CD4-positive, alpha-beta T cell treated with Interleukin-6 at 100 ng/mL for 8 hours (primary cell): Measurements from ENCODE around the gene PRKCB.
A peak's percentile ranks its signal among the peaks of the same experiment; 100 is the strongest.

Experiments used
- DNase-seq: peaks from one replicate; pipeline ENCODE4 v3.0.0-alpha.2; 2020; ENCODE audit warnings: mixed read lengths, low spot score

PRKCB gene

DNA sequence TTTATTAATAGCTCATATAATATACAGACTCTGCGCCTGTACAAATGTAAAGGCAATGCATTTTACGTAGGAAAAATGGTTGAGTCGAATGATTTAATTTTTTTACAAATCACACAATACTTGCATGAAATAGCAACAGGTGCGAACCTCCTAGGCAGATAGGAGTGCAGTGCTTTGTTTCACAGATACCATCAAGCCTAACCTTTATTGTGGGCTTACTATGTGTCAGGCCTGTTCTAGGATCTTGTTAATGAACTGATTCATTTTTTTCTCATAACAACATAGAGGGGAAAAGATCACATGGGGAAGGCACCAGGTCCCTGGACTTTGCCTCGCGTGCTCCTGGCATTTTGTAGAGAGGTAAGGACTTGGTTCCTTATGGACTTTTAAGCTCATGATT lies 107.8 kb downstream of the PRKCB start:
- no peak for DNase-seq

GRCh38 chr16:23944381-23944780 lies 108.6 kb downstream of the PRKCB start:
- DNase-seq = no peak

DNA sequence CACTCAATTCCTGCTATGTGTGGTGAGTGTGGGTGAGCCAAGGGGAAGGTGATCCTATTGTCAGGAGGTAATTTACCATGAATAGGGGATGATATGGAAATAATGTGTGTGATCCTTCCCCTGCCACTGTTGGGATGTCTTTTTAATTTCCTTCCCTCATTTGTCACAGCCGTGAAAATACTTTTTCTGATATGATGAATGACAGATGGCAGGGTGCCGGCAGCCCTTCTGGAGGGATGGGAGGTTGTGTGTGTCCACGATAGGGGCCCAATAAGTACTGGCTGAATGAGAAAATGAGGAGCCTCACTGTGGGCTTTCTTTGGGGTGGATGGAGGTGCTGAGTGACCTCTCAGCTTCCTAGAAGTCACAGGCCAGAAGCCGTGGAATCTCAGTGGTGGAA lies 109.5 kb downstream of the PRKCB start:
- no peak for DNase-seq

DNA sequence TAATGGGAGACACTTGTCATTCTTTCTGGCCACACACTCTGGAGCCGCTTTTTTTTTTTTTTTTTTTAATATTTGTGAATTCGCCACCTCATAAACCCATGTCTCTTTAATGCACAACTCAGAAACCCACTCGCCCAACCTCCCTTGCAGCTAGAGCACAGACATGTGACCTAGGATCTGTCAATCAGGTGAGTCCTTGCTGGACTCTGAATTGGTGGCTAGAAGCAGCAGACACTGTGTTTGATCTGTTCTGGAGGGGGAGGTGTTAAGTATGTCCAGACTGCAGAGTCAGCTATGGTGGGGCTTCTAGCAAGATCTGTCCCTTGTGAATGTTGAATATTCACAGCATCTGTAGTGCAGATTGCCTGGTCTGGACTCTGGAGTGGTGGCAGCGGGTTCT lies 112.1 kb downstream of the PRKCB start:
- DNase-seq = no peak

DNA sequence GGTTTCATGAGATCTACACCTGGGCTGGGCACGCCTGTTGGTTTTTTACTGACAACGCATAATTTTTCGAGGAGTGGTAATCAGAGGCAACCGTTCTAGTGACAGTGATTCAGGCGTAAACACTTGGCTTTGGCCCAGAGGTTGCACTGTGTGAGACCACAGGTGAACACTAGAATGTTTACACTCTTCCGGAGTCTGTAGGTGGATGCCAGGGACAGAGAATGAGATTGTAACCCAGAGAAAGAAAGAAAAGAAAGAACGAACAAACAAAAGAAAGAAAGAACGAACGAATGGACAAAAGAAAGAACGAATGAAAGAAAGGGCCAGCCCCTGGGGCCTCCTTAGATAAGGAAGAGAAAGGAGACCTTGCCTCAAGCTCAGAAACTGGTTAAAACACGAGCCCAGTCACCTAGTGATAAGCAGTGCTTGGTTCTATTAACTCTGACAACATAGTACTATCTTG lies 113.2 kb downstream of the PRKCB start:
- DNase-seq = peak; percentile 83

DNA sequence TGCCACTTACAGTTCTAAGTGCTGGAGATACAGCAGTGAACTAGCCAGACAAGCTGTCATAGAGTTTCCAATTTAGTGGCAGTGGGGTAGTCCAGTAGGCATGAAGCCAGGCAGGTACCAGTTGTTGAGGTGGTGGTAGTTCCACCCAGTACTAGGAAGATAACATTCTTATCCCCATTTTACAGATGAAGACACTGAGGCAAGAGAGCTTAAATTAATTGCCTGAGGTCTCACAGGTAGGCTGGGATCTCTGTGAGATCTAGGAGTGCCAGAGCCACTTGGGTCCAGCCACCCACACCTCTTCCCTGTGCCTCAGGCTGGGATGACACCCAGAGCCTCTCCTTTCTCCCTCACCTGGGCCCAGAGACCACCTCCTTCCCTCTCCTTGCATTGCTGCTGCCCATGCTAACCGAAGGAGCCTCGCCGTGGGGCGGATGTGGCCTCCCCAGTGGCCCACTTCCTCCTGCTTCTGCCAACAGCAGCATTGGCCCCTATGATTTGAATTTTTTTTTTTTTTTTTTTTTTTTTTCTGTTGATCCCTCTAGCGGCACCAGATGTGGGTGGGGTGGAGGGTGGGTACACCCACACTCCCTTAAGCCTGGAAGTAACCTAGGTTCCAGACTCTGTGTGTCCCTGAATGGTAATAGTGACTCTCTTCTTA lies 114.0 kb downstream of the PRKCB start:
- DNase-seq = peak; percentile 83

DNA sequence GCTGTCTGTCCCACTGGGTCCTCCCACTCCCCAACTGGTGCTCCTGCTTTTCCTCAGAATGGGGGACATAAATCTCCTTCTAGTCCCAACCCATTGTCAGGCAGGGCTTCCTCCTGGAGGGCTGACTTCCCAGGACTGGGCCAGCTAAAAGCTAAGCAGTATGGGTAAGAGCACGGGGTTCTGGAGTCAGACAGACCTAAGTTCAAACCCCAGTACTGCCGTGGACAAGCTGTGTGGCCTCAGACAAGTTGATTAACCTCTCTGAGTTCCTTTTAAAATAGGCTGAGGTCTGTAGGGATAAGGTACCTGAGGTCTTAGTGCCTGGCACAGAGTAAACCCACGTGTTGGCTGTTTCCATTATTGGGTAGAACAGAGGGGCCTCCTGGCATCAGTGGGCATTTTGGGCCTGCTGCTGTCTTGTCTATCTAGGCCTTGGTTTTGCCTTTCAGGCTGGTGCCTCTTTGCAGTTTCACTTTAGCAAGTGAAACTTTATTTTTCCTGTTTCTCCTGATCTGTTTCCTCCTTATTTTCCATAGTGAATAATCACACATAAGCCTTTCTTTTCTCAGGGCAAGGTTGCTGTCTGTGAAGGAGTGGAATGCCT lies 114.6 kb downstream of the PRKCB start:
- no peak for DNase-seq

- DNase-seq = peak; percentile 17
These were observed 115.1 kb downstream of the PRKCB start for GRCh38 chr16:23950898-23951297.

DNA sequence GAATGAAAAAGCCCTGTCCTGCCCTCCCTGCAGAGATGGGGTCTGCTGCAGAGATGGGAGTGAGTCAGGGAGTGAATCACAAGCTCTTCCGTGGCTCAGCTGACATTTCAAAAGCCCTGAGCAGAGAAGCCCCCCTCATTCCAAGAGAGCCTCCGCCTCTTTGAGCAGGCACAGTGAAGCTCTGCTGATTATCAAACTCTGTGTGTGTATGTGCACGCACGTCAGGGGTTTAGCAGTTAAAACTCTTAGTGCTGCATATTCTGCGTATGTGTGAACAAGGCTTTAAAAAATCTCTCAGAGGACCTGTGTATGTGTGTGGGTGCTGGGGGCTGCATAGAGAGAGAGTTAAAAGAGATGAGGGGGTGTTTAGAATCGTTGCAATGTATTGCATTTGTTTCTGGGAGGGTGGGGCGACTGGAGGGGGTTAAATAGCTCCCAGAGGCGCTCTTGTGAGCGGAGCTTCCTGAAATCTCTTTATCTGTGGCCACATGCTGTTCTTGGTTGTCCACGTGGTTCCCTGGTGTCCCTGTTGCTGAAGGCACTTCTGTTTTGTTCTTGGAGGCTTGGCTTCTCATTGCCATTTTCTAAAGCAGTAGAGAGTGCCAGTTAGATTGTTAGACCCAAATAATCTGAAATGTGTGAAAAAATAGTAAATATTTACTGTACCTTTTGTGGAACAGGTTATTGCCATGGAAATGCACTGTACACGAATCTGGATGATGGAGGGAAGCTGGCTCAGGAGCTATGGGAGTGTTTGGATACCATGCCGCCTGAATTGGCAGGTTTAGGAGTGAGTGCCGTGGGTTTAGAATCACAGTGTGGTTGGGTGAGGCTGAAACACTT lies 116.6 kb downstream of the PRKCB start:
- no peak for DNase-seq

DNA sequence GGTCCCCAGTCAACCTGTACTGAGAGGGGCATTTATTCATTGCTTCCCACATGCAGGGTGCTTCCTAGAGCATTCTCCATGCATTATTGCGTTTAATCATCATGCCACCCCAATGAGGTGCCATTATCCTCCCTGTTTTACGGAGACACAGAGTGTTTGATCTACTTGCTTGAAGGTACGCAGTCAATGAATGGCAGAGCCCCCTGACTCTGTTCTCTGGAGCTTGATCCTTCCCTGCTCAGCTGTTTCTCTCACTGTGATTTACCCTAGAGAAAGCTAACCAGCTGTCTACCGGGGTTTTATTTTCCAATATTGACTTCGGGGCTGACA lies 117.2 kb downstream of the PRKCB start:
- DNase-seq = no peak

- DNase-seq = no peak
These were observed 117.7 kb downstream of the PRKCB start for GRCh38 chr16:23953476-23953875.

DNA sequence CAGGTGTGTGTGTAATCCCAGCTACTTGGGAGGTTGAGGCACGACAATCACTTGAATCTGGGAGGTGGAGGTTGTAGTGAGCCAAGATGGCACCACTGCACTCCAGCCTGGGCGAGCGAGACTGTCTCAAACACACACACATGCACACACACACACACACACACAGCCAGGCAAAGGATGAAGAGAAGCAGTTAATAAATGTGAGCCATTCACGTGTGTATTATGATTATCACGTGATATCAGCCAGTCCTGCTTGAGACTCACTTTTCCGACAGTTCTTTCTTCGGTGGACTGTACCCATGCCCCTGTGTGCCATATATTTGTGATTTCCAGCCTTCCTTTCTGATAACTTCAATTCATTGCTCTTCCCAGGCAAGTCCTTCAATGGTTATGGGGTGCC lies 119.3 kb downstream of the PRKCB start:
- DNase-seq = no peak

DNA sequence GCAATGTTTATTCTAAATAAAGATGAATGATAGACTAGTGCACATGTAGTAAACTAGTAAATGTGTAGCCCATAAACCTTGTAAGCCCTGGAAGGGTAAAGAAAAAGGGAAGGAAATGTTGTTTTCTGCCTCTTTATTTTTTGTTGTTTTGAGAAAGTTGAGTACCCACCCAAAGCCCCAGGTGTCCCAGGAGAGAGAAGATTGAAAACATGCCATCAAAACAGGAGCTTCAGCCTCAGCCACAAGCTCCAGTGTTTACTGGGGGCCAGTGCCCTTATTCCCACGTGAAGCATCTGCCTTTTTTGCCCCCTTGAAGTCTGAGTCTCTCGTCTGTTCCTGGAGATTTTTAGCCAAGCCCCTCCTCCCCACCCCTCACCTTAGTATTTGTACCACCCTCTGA lies 121.5 kb downstream of the PRKCB start:
- DNase-seq = no peak

DNA sequence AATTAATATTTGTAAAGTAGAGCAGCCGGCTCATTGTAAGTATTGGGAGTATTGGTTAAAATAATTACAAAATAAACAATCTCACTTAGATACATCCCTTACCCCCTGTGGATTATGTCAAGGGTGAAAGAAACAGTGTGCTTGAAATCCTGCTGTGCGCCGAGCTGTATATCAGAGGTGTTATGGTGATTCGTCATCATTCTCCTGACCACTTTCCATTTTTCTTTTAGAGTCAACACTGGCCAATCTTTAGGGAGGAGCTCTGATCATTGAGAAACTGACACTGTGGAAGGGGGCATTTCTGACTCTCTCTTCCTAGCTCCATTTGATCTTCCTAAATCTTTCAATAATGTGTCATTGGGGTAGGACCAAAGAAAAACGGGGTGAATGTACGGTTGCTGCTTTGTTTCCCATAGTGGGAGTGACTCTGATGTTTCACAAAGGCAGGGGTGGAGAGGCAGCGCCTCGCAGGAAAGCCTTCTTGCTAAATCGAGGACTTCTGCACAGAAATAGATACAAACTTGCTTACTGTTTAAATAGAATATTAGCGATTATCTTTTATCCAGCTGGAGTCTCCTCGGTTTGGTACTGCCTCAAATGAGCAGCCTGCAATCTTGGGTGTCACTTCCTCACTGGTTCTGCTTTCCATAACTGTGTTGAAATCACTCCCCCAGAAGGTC lies 123.4 kb downstream of the PRKCB start:
- no peak for DNase-seq

- DNase-seq = no peak
These were observed 123.9 kb downstream of the PRKCB start for GRCh38 chr16:23959752-23960072.

GRCh38 chr16:23960081-23960885 lies 124.5 kb downstream of the PRKCB start:
- no peak for DNase-seq

GRCh38 chr16:23962001-23962400 lies 126.2 kb downstream of the PRKCB start:
- DNase-seq = no peak

DNA sequence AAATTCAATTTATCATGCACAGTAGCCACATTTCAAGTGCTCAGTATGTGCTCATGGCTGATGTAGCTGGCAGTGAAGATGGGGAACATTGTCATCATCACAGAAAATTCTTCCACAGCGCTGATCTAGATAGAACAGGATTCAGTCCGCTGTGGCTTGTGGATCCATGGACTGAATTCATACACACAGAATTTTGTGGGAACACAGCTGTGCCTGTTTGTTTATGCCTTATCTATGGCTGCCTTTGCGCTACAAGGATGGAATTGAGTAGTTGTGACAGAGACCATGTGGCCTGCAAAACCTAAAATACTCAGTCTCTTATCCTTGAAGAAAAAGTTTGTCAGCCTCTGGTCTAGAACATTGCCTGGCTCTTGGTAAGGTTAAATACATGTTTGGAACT lies 128.4 kb downstream of the PRKCB start:
- no peak for DNase-seq

DNA sequence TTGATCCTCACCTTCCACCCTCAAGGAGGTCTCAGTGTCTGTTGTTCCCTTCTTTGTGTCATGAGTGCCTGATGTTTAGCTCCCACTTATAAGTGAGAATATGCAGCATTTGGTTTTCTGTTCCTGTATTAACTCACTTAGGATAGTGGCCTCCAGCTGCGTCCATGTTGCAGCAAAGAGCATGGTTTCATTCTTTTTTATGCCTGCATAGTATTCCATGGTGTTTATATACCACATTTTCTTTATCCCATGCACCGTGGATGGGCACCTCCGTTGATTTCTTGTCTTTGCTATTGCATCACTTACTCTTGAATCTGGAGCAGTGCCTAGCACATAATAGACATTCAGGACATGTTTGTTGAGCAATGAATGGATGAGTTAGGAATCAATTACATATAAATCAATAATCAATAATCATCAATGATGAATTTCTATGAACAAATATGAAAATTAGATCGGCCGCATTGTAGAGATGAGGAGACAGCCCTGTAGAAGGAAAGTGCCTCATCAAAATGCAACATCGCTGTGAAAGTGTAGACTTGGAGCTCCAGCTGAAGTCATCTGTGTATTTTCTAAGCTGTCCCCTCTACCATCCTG lies 129.5 kb downstream of the PRKCB start:
- DNase-seq = no peak

DNA sequence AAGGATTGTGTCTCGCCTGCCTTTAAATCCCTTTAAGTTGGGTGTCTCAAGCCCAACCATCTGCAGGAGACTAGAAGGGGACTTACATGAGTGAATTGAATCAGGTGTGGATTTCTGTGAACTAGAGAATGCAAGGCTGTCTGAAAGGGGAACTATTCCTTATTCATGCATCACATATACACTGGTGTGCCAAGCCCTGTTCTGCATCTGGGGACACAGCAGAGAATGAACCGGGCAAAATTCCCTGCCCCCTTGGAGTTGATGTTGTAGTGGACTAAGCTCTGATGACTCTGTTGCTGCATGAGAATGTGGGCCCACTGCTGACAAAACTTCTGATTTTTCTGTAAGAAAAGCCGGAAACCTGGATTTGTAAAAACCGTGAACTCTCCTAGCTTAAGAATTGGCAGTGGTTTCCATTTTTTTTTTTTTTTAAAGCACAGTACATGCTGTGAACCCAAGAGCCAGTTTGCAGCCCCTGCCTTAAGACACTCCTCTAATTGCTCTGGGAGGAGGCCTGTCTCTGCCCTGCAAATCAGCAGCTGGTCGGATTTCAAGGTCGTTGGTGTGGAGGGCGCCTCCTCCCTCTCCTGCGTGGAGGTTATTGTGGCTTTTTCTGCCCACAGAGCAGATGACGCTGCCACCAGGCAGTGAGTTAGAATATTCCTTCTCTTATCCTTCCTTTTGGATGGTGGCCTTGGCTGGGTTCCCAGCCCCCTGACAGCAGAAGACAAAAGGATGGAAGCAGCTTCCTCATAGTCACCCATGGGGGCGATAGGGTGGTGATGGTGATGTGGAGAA lies 131.0 kb downstream of the PRKCB start:
- DNase-seq = no peak

DNA sequence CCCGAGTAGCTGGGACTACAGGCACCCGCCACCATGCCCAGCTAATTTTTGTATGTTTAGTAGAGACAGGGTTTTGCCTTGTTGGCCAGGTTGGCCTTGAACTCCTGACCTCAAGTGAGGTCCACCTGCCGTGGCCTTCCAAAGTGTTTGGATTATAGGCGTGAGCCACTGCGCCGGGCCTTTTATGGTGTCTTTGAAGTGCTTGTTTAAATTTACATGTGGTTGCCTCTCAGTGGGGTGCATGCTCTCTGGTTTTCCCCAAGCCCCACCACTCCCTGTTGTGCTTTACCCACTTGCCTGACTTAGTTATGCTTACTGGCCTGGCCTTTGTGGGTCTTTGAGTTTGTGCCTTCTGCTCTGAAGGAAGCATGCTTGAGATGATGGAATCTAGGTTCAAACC lies 132.0 kb downstream of the PRKCB start:
- no peak for DNase-seq
